Skeletal muscle satellite cell (primary cell): ENCODE measurements around the gene C1orf141.

ENCODE experiments used
- H3K27me3 ChIP-seq: 2 replicates; pipeline ENCODE4 v1.7.0; 2013; ENCODE audit warnings: low read length; ENCODE audit not compliant: control insufficient read depth, insufficient read depth
- H3K36me3 ChIP-seq: 2 replicates; pipeline ENCODE4 v1.7.0; 2013; ENCODE audit warnings: mild to moderate bottlenecking, control low read depth, low read length; ENCODE audit not compliant: insufficient read depth
- H3K4me1 ChIP-seq: 2 replicates; pipeline ENCODE4 v1.7.0; 2013; ENCODE audit warnings: low read length; ENCODE audit not compliant: control insufficient read depth, insufficient read depth
- H3K4me2 ChIP-seq: 2 replicates; pipeline ENCODE4 v1.7.0; 2013; ENCODE audit warnings: mild to moderate bottlenecking, low read length
- H3K4me3 ChIP-seq: 2 replicates; pipeline ENCODE4 v1.7.0; 2013; ENCODE audit warnings: low read length
- H3K9ac ChIP-seq: 2 replicates; pipeline ENCODE4 v1.7.0; 2013; ENCODE audit warnings: mild to moderate bottlenecking, low read depth, low read length, moderate library complexity
- H3K9me3 ChIP-seq: replicated peaks from 2 replicates; pipeline ENCODE4 v1.7.0; 2013; ENCODE audit warnings: mild to moderate bottlenecking, control low read depth, low read length

C1orf141 gene

DNA sequence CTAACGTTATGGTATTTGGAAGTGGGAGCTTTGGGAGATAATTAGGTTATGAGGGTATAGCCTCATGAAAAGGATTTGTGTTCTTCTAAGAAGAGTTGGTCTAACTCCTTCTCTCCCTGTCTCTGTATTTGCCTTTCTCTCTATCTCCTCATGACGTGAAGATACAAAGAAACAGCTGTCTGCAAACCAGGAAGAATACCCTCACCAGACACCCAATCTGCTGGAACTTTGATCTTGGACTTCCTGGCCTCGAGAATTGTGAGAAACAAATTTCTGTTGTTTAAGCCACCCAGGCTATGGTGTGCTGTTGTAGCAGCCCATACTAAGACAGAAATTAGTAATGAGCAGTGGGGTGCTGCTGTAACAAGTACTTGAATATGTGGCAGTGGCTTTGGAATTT lies 16.1 kb downstream of the C1orf141 start:
- H3K4me1 ChIP-seq, result peaks cover 6% of the 10 kb centered on the region
- no peak overlapping the region for H3K4me3 ChIP-seq
- no peak overlapping the region for H3K9ac ChIP-seq
- no peaks in the 10 kb centered on the region for H3K36me3 ChIP-seq
- H3K4me2 ChIP-seq, result no peak overlapping the region
- no peaks in the 10 kb centered on the region for H3K9me3 ChIP-seq
- H3K27me3 ChIP-seq, result no peaks in the 10 kb centered on the region

DNA sequence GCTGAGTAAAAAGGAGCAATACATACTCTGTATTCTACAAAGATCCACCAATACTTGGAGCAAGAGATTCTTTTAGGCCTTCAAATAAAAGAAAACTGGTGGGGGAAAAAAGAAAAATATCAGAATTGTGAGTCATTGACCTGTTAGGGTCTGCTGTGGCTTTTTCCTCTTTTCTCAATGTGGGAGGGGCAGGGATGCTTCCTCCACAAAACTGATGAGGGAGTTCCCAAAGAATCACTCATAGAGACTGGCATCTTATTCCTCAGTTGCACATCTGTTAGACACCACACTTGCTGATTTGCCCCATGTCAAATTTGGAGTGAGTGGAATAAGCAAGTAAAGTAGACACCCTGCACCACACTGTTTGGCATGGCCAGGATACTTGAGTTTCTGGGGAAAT lies 16.6 kb downstream of the C1orf141 start:
- Histone ChIP-seq H3K4me1 (peaks cover 6% of the 10 kb centered on the region), H3K27me3 (no peaks in the 10 kb centered on the region), H3K9ac (no peak overlapping the region), H3K4me2 (no peak overlapping the region), H3K4me3 (no peak overlapping the region), H3K9me3 (no peaks in the 10 kb centered on the region), H3K36me3 (no peaks in the 10 kb centered on the region)

- no peak overlapping the region for H3K4me2 ChIP-seq
- peaks cover 6% of the 10 kb centered on the region for H3K4me1 ChIP-seq
- no peaks in the 10 kb centered on the region for H3K27me3 ChIP-seq
- H3K36me3 ChIP-seq, result no peaks in the 10 kb centered on the region
- H3K9me3 ChIP-seq, result no peaks in the 10 kb centered on the region
- H3K9ac ChIP-seq, result no peak overlapping the region
- H3K4me3 ChIP-seq, result no peak overlapping the region
Measured at GRCh38 chr1:67114162-67114561, 20.6 kb downstream of the C1orf141 start.

GRCh38 chr1:67110352-67110751 lies 24.4 kb downstream of the C1orf141 start:
- no peak overlapping the region for H3K4me3 ChIP-seq

GRCh38 chr1:67105508-67105907 lies 29.3 kb downstream of the C1orf141 start:
- Histone ChIP-seq H3K4me3 (no peak overlapping the region), H3K4me2 (no peak overlapping the region), H3K9ac (no peak overlapping the region), H3K4me1 (no peaks in the 10 kb centered on the region), H3K9me3 (no peaks in the 10 kb centered on the region), H3K36me3 (no peaks in the 10 kb centered on the region), H3K27me3 (no peaks in the 10 kb centered on the region)

More at GRCh38 chr1:67110352-67110751, 24.4 kb downstream of the C1orf141 start:
- H3K9ac ChIP-seq, result no peak overlapping the region
- no peaks in the 10 kb centered on the region for H3K9me3 ChIP-seq
- no peaks in the 10 kb centered on the region for H3K36me3 ChIP-seq
- H3K4me1 ChIP-seq, result no peaks in the 10 kb centered on the region
- H3K4me2 ChIP-seq, result no peak overlapping the region
- no peaks in the 10 kb centered on the region for H3K27me3 ChIP-seq

- no peak overlapping the region for H3K9ac ChIP-seq
- H3K9me3 ChIP-seq, result no peaks in the 10 kb centered on the region
- H3K4me2 ChIP-seq, result no peak overlapping the region
- no peak overlapping the region for H3K4me3 ChIP-seq
- no peaks in the 10 kb centered on the region for H3K4me1 ChIP-seq
- no peaks in the 10 kb centered on the region for H3K27me3 ChIP-seq
- no peaks in the 10 kb centered on the region for H3K36me3 ChIP-seq
Measured at GRCh38 chr1:67103548-67103947, 31.2 kb downstream of the C1orf141 start.

- no peaks in the 10 kb centered on the region for H3K27me3 ChIP-seq
- H3K4me1 ChIP-seq, result no peaks in the 10 kb centered on the region
- H3K9me3 ChIP-seq, result no peaks in the 10 kb centered on the region
- no peak overlapping the region for H3K4me2 ChIP-seq
- no peak overlapping the region for H3K9ac ChIP-seq
- H3K36me3 ChIP-seq, result no peaks in the 10 kb centered on the region
- no peak overlapping the region for H3K4me3 ChIP-seq
Measured at GRCh38 chr1:67100833-67101232, 33.9 kb downstream of the C1orf141 start.

GRCh38 chr1:67097305-67097704 lies 37.5 kb downstream of the C1orf141 start:
- Histone ChIP-seq H3K36me3 (no peaks in the 10 kb centered on the region), H3K27me3 (no peaks in the 10 kb centered on the region), H3K9ac (no peak overlapping the region), H3K4me2 (no peak overlapping the region), H3K9me3 (no peaks in the 10 kb centered on the region), H3K4me1 (no peaks in the 10 kb centered on the region), H3K4me3 (no peak overlapping the region)

- H3K4me3 ChIP-seq, result no peak overlapping the region
Measured at GRCh38 chr1:67094191-67094590, 40.6 kb downstream of the C1orf141 start.

GRCh38 chr1:67089685-67090208 lies 45.0 kb downstream of the C1orf141 start:
- Histone ChIP-seq H3K27me3 (no peaks in the 10 kb centered on the region), H3K9ac (no peak overlapping the region), H3K36me3 (no peaks in the 10 kb centered on the region), H3K9me3 (no peaks in the 10 kb centered on the region), H3K4me1 (no peaks in the 10 kb centered on the region), H3K4me2 (no peak overlapping the region), H3K4me3 (no peak overlapping the region)

More at GRCh38 chr1:67094191-67094590, 40.6 kb downstream of the C1orf141 start:
- Histone ChIP-seq H3K27me3 (no peaks in the 10 kb centered on the region), H3K9ac (no peak overlapping the region), H3K36me3 (no peaks in the 10 kb centered on the region), H3K4me1 (no peaks in the 10 kb centered on the region), H3K9me3 (no peaks in the 10 kb centered on the region), H3K4me2 (no peak overlapping the region)

- Histone ChIP-seq H3K36me3 (no peaks in the 10 kb centered on the region), H3K4me2 (no peak overlapping the region), H3K9me3 (no peaks in the 10 kb centered on the region), H3K27me3 (no peaks in the 10 kb centered on the region), H3K4me3 (no peak overlapping the region), H3K9ac (no peak overlapping the region), H3K4me1 (no peaks in the 10 kb centered on the region)
Measured at GRCh38 chr1:67088440-67088839, 46.3 kb downstream of the C1orf141 start.

DNA sequence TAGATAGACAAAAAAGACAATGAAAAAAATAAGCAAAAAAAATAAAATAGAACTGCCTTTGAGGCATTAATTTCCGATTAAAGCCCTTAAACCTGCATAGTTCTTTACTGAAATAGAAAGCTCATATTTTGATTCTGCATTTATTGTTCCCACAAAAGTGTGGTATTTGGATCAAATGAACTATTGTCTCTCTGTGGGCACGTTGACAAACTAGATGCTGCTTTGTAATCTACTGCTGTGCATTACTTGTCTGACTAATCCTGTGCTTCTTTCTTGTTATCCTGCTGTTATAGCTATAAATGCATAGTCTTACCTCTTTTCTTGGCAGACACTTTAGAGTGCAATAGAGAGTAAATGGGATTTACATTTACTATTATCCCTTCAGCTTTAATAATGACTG lies 49.4 kb downstream of the C1orf141 start:
- Histone ChIP-seq H3K4me2 (no peak overlapping the region), H3K4me1 (no peaks in the 10 kb centered on the region), H3K9ac (no peak overlapping the region), H3K36me3 (no peaks in the 10 kb centered on the region), H3K4me3 (no peak overlapping the region), H3K27me3 (no peaks in the 10 kb centered on the region), H3K9me3 (no peaks in the 10 kb centered on the region)
